ENCODE measurements around the gene PAPPA.

GRCh38 chr9:116349684-116350083 lies 196.1 kb downstream of the PAPPA start:
- TF ChIP-seq CTCF (conservative IDR thresholded peaks at IDR 0.05 in 1 of 2, IDR thresholded peaks at IDR 0.05 in 1 of 2; ENCODE audit: extremely low read depth in 1 of 2, insufficient read depth in 1 of 2, low read depth in 1 of 2, low read length in 2 of 2) (no peak), EZH2 (IDR thresholded peaks at IDR 0.05; ENCODE audit: borderline replicate concordance, low read length) (no peak)

Measured in mammary epithelial cell (primary cell).